ENCODE measurements around the gene TMEM132D. TPM values are rescaled to one million over a fixed set of nuclear protein-coding genes. Genes with fewer than 3 reads are reported as not detected.

TMEM132D gene
- total and polyA plus RNA-seq, 2 of the 4 experiments (the other 2 are of a cell fraction) = not detected

DNA sequence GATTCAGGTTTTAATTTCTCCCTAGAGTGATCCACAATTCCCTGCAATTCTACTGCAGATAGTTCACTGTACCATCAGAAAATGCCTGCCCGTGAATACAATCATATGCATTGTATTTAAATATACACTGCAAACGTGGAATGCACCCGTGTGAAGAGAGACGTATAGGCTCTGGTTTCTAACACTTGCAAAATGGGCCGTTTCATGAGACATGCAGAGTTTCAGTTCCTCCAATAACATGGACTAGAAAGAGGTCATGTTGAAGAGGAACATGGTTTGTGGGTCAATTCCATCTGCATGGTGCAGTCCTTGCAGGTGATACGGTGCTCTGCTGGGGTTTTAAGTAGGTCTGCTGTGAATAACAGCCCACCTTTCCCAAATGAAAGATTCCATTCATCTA, 373.3 kb downstream of the TMEM132D start:
- Histone ChIP-seq H2BK5ac (ENCODE audit: low read depth, low read length, poor library complexity, severe bottlenecking) (no peak overlapping the region), H4K5ac (ENCODE audit: low read depth, low read length) (no peak overlapping the region), H3K4ac (ENCODE audit: low read depth, low read length) (no peak overlapping the region), H2BK120ac (ENCODE audit: low read depth, low read length) (no peak overlapping the region), H3K27ac (ENCODE audit: insufficient read depth, low read length) (no peak overlapping the region), H3K9me3 (ENCODE audit: control insufficient read depth, insufficient read depth, low read length) (peaks cover 13% of the 10 kb centered on the region), H2BK15ac (ENCODE audit: low read depth, low read length) (no peak overlapping the region), H3K18ac (ENCODE audit: low read depth, low read length) (no peak overlapping the region), H3K79me1 (ENCODE audit: low read depth in 1 of 2, low read length in 2 of 2) (no peaks in the 10 kb centered on the region), H3K4me2 (ENCODE audit: low read depth, low read length) (no peak overlapping the region), H3K23ac (ENCODE audit: low read depth, low read length) (no peak overlapping the region), H3K4me3 (ENCODE audit: insufficient read depth, low read depth, low read length) (no peak overlapping the region), H3K56ac (ENCODE audit: extremely low read depth, insufficient read depth, low read length) (no peak overlapping the region), H2AFZ (replicated peaks; ENCODE audit: low read length, poor library complexity) (no peak overlapping the region), H3K4me1 (ENCODE audit: control insufficient read depth, insufficient read depth, low read length) (no peaks in the 10 kb centered on the region), H2AK9ac (replicated peaks; ENCODE audit: low read depth, low read length, poor library complexity) (no peak overlapping the region), H4K20me1 (ENCODE audit: insufficient read depth, low read length) (no peaks in the 10 kb centered on the region), H4K91ac (ENCODE audit: insufficient read depth, low read depth, low read length) (no peak overlapping the region), H2BK20ac (ENCODE audit: low read depth, low read length) (no peak overlapping the region), H3K36me3 (ENCODE audit: control insufficient read depth, insufficient read depth, low read length) (no peaks in the 10 kb centered on the region), H3K9me1 (ENCODE audit: insufficient read depth, low read length) (no peaks in the 10 kb centered on the region), H3K9ac (ENCODE audit: low read depth, low read length) (no peak overlapping the region), H3K27me3 (ENCODE audit: control insufficient read depth, insufficient read depth, low read length) (no peaks in the 10 kb centered on the region), H2AK5ac (ENCODE audit: low read depth, low read length) (no peak overlapping the region), H4K8ac (ENCODE audit: low read depth in 2 of 2, low read length in 2 of 2) (no peak overlapping the region), H3K14ac (replicated peaks; ENCODE audit: low read depth, low read length) (no peak overlapping the region)
- CTCF ChIA-PET = interaction anchor here (0.7 kb wide), 1 partner anchor 1226 kb away, joined by 3 read pairs; no protein-coding TSS in a partner anchor
- dilution Hi-C loops (cut with HindIII; ENCODE audit: low sequenced_read_pairs, unreplicated experiment) = no loop called here
- DNase-seq (no peak), ATAC-seq (ENCODE audit: low read depth) (no peak)
- intact Hi-C loops (cut with micrococcal nuclease) = no loop called here
- WGBS, 2 experiments (ENCODE audit: extremely low coverage in 2 of 2, insufficient read length in 1 of 2) = no CpG with 5 or more reads among the region's 6 CpGs
- TF ChIP-seq MAZ (IDR thresholded peaks at IDR 0.05; ENCODE audit: borderline replicate concordance, low read depth, low read length) = no peak
- TF ChIP-seq, protein P1, sequence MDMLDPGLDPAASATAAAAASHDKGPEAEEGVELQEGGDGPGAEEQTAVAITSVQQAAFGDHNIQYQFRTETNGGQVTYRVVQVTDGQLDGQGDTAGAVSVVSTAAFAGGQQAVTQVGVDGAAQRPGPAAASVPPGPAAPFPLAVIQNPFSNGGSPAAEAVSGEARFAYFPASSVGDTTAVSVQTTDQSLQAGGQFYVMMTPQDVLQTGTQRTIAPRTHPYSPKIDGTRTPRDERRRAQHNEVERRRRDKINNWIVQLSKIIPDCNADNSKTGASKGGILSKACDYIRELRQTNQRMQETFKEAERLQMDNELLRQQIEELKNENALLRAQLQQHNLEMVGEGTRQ (IDR thresholded peaks at IDR 0.05; ENCODE audit: low read depth, low read length) = no peak
- no peak for TF ChIP-seq RAD21 (IDR thresholded peaks at IDR 0.05; ENCODE audit: low read length)
- TF ChIP-seq FOS (IDR thresholded peaks at IDR 0.05; ENCODE audit: low read depth, low read length) = no peak
- TF ChIP-seq MXI1 (IDR thresholded peaks at IDR 0.05; ENCODE audit: borderline replicate concordance, low read depth, low read length) = no peak
- TF ChIP-seq, protein P2, sequence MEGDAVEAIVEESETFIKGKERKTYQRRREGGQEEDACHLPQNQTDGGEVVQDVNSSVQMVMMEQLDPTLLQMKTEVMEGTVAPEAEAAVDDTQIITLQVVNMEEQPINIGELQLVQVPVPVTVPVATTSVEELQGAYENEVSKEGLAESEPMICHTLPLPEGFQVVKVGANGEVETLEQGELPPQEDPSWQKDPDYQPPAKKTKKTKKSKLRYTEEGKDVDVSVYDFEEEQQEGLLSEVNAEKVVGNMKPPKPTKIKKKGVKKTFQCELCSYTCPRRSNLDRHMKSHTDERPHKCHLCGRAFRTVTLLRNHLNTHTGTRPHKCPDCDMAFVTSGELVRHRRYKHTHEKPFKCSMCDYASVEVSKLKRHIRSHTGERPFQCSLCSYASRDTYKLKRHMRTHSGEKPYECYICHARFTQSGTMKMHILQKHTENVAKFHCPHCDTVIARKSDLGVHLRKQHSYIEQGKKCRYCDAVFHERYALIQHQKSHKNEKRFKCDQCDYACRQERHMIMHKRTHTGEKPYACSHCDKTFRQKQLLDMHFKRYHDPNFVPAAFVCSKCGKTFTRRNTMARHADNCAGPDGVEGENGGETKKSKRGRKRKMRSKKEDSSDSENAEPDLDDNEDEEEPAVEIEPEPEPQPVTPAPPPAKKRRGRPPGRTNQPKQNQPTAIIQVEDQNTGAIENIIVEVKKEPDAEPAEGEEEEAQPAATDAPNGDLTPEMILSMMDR (conservative IDR thresholded peaks at IDR 0.05; ENCODE audit: low read depth, low read length) = no peak
- no peak for TF ChIP-seq NFE2L2 (IDR thresholded peaks at IDR 0.05; ENCODE audit: low read depth, low read length)
- TF ChIP-seq RCOR1 (IDR thresholded peaks at IDR 0.05; ENCODE audit: insufficient replicate concordance, low read length) = no peak
- TF ChIP-seq SMC3 (IDR thresholded peaks at IDR 0.05; ENCODE audit: low read depth, low read length) = no peak
- no peak for TF ChIP-seq RFX5 (IDR thresholded peaks at IDR 0.05; ENCODE audit: low read depth, low read length)
- TF ChIP-seq, protein P3, sequence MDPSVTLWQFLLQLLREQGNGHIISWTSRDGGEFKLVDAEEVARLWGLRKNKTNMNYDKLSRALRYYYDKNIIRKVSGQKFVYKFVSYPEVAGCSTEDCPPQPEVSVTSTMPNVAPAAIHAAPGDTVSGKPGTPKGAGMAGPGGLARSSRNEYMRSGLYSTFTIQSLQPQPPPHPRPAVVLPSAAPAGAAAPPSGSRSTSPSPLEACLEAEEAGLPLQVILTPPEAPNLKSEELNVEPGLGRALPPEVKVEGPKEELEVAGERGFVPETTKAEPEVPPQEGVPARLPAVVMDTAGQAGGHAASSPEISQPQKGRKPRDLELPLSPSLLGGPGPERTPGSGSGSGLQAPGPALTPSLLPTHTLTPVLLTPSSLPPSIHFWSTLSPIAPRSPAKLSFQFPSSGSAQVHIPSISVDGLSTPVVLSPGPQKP (IDR thresholded peaks at IDR 0.05; ENCODE audit: borderline replicate concordance, low read depth, low read length) = no peak
- no peak for TF ChIP-seq POLR2A (IDR thresholded peaks at IDR 0.05; ENCODE audit: low read depth, low read length)
- TF ChIP-seq MAFK (IDR thresholded peaks at IDR 0.05; ENCODE audit: low read depth, low read length) = no peak
- no peak for TF ChIP-seq BHLHE40 (IDR thresholded peaks at IDR 0.05; ENCODE audit: low read depth, low read length)
- TF ChIP-seq CHD1 (IDR thresholded peaks at IDR 0.05; ENCODE audit: low read depth, low read length) = no peak
- TF ChIP-seq CEBPB (IDR thresholded peaks at IDR 0.05; ENCODE audit: low read depth, low read length) = no peak
- no TSS peak for BruUV-seq (replicated peaks)
- in situ Hi-C loops (cut with MboI; ENCODE audit: low sequenced_read_pairs) = no loop called here
- POLR2A ChIA-PET (ENCODE audit: unreplicated experiment) = no interaction called here
